Activated gamma-delta T cell (primary cell): Measurements from ENCODE around the gene MMGT1.
"Not testable (repeated sequence)": the region's sequence is repeated elsewhere in the genome, so short reads cannot be mapped to it uniquely, and the experiment has no call there.

Experiments used
- DNase-seq: peaks from one replicate; lab custom pipeline; 2025; lab: John Stamatoyannopoulos, UW

Gene MMGT1

DNA sequence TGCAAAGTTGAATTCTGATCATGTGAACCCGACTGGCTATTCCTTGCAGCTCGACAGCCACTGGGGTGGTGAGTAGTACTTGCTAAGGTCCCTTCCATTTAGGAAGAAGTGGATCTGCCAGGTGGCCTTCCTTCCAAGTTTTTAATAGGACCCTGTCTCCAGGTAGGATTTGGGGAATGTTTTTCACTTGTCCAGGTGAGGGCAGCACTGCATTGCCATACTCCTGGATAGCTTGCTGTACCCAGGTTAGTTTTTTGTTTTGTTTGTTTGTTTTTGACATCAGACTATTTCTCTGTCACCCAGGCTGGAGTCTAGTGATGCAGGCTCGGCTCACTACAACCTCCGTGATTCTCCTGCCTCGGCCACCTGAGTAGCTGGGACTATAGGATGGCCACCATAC, 50.4 kb downstream of the MMGT1 start:
- no peak for DNase-seq

DNA sequence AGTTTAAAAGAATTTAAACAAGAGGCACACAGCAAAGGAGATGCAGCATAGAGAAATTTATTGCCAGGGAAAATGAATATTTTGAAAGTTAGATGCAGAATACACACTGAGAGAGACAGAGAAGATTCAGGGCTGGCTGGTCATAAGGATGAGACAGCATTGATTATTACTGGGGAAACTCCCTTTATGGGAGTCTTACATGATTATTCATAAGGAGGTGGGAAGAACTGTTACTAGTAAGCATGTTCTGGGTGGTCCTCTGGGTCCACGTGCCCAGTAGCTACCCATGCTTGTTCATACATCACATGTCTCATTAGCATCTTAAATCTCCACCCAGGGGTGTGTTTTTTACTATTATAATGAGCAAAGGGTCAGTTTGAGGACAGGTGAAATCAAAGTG, 53.3 kb downstream of the MMGT1 start:
- not testable (repeated sequence) for DNase-seq

DNA sequence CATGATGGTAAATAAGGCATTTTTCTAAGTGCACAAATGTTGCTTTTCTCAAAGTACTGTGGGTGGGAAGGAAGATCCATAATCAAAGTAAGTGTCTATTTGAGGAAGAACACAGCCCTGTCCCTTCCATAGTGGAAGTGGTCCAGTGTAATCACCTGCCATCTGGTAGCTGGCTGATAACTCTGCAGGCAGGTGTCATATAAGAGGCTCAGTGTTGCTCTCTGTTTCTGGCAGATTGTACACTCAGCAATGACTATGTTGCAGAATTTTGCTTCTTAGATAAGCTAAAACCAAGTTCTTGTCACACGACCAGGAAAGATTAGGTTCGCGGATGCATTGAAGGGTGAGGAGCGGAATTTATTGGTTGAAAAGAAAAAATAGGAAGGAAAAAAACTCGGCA, 59.4 kb downstream of the MMGT1 start:
- DNase-seq: no peak
